Fibroblast of mammary gland (primary cell): Measurements from ENCODE around the gene DHRSX.

Source experiments
- DNase-seq: peaks from one replicate; pipeline ENCODE4 v3.0.0-alpha.2; 2010; ENCODE audit warnings: low read depth
- H3K4me3 ChIP-seq: 2 replicates; pipeline ENCODE4 v1.5.1; 2011; ENCODE audit warnings: low read depth, mild to moderate bottlenecking, low read length, moderate library complexity; ENCODE audit not compliant: control insufficient read depth
- TF ChIP-seq, protein P1 (sequence below): conservative IDR thresholded peaks from 2 replicates; pipeline ENCODE4 v1.5.1; 2011; ENCODE audit warnings: low read depth, low read length, inconsistent platforms; ENCODE audit not compliant: control insufficient read depth, insufficient read depth

DHRSX gene

DNA sequence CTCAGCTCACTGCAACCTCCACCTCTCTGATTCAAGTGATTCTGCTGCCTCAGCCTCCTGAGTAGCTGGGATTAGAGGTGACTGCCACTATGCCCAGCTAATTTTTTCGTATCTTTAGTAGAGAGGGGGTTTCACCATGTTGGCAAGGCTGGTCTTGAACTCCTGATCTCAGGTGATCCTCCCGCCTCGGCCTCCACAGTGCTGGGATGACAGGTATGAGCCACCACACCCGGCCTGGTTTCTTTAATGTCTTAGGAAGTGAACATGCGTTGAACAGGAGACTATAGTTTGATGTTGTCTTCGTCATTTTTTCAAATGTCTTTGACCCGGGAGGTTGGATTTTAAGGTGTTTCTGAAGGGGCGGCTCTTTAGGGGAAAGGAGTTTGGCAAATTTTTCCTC is 91.0 kb downstream of the DHRSX start:
- DNase-seq = no peak
- no peak overlapping the region for H3K4me3 ChIP-seq
- TF ChIP-seq, protein P1, sequence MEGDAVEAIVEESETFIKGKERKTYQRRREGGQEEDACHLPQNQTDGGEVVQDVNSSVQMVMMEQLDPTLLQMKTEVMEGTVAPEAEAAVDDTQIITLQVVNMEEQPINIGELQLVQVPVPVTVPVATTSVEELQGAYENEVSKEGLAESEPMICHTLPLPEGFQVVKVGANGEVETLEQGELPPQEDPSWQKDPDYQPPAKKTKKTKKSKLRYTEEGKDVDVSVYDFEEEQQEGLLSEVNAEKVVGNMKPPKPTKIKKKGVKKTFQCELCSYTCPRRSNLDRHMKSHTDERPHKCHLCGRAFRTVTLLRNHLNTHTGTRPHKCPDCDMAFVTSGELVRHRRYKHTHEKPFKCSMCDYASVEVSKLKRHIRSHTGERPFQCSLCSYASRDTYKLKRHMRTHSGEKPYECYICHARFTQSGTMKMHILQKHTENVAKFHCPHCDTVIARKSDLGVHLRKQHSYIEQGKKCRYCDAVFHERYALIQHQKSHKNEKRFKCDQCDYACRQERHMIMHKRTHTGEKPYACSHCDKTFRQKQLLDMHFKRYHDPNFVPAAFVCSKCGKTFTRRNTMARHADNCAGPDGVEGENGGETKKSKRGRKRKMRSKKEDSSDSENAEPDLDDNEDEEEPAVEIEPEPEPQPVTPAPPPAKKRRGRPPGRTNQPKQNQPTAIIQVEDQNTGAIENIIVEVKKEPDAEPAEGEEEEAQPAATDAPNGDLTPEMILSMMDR = no peak

DNA sequence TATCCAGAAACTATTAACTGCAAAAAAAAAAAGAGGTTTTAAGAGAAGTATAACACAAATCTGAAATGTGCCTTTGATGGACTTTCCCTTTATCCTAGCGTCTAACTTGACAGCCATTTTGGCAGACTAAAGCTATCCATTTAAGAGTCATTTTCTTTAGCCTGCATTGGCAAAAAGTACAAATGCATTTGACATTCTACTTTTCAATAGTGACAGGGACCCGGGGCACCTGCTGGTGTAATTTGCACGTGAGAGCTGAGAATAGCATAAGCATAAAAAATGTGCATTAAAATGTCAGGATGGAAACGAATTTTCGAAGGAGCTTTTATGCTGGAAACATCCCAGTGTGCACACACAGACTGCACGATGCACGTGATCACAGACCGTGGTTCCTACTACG is 91.9 kb downstream of the DHRSX start:
- TF ChIP-seq, protein P1 = no peak
- H3K4me3 ChIP-seq = no peak overlapping the region

DNA sequence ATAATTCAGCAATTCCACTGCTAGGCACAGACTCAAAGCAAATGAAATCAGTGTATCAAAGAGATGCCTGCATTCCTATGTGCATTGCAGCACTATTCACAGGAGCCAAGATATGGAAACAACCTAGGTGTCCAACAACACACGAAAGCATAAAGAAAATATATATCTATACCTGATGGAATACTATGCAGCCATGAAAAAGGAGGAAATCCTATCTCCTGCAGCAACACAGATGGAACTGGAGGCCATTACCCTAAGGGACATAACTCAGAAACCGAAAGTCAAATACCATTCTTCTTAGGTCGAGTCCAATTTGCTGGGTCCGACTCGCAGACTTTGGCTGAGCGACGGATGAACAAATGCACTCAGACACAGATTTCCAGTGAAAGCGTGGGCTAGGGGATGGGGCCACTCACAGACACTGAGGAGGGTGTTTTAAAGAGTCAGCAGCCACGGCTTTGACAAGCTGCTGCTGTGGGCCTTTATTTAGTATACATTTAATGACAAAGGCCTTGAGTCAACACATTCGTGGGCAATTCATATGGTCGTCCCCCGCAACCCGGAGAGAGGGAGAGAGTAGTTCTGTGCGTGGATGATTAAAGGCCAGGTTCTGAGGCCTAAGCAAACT is 93.8 kb downstream of the DHRSX start:
- no peak overlapping the region for H3K4me3 ChIP-seq
- DNase-seq = no peak
- TF ChIP-seq, protein P1 = no peak

More for the DNA sequence above, 91.9 kb downstream of the DHRSX start:
- no peak for DNase-seq

DNA sequence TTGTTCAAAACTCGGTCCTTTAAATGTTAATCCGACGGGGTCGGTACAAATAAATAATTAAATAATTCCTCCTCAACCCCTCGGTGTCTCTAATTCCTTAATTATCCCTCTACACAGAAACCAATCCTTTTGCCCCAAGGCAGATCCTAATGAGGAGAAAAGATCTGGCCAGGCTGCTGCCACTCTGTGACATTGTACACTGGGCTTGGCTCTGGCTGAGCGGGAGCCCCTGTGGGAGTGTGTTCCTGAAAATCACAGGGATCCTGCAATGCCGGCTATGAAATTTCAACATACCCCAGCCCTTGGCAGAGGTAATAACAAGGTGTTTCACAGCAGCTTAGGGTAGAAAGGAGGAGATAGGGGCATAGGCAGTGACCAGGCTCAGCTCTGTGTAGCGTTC is 96.0 kb downstream of the DHRSX start:
- TF ChIP-seq, protein P1 = no peak
- H3K4me3 ChIP-seq = no peak overlapping the region
- DNase-seq = no peak

DNA sequence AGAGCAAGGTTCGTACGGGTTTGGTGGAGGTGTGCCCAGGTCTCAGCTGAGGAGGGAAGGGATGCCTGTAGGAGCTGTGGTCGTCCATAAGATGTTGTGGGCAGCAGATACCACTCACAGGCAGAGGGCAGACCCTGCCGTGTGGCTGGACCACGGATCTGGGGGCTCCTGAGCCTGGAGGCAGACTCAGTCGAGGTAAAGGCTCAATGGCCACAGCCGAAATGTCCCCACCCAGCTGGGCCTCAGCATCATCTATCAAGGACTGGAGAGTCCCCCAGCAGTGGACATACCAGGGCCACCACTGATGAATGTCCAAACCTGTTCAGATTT is 98.5 kb downstream of the DHRSX start:
- TF ChIP-seq, protein P1 = no peak
- H3K4me3 ChIP-seq = no peak overlapping the region
- no peak for DNase-seq

DNA sequence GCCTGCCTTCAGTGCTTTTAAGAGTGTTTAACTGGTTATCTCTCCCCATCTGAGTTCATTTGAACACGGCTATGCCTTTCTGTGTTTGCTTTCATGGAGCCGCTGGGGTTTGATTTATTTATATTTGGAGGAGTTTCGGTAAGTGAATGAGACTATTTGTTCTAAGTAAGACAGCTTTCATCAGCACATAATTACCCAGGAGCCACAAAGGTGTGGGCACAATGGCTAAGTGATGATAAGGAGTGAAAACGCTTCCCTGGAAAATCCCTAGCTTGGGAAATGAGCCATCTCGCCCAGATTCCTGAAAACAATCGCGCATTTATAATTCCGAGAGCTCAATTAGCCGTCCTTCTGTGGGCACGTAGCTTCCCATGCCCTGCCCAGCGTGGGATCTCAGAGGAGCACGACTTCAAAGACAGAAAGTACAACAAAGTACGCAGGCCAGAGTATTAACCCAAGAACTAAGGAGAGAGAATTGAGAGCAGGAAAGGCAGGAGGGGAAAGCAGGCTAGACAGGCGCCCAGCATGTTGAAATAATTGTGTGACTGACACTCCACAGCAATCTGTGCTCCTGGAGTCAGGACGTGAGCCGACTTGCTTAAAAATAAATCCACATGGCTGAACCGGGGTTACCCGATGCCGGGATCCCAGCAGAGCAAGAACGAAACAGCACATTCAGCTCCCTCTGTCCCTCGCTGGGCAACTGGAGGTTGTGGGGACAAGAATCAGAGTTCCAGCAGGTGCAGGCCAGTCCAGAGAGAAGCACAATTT is 99.0 kb downstream of the DHRSX start:
- H3K4me3 ChIP-seq = no peak overlapping the region
- no peak for DNase-seq
- TF ChIP-seq, protein P1 = no peak
